Measurements from ENCODE around the gene MFAP3.

Gene MFAP3

DNA sequence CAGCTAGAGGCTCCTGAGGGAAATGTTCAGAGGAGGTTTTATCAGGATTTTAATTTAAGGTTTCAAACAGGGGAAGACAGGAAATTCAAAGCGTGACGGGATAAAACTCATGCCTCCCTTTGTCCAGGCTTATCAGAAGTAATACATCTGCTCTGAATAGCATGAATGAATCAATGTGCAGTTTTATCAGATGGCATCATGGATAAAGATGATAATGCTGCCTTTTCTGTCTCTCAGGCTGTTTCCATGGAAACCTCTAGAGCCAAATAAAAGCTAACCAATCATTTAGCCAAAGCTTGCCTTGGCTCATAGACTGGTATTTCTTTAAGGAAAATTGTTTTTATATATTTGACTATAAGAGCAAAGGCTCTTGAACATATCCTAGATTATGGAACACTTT lies 16.4 kb downstream of the MFAP3 start:
- ATAC-seq, result no peak
- TF ChIP-seq PPARA (CRISPR knock-in tag; IDR thresholded peaks at IDR 0.05; ENCODE audit: borderline replicate concordance), result no peak
- TF ChIP-seq, protein P1, sequence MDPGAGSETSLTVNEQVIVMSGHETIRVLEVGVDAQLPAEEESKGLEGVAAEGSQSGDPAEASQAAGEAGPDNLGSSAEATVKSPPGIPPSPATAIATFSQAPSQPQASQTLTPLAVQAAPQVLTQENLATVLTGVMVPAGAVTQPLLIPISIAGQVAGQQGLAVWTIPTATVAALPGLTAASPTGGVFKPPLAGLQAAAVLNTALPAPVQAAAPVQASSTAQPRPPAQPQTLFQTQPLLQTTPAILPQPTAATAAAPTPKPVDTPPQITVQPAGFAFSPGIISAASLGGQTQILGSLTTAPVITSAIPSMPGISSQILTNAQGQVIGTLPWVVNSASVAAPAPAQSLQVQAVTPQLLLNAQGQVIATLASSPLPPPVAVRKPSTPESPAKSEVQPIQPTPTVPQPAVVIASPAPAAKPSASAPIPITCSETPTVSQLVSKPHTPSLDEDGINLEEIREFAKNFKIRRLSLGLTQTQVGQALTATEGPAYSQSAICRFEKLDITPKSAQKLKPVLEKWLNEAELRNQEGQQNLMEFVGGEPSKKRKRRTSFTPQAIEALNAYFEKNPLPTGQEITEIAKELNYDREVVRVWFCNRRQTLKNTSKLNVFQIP (CRISPR knock-in tag; IDR thresholded peaks at IDR 0.05; ENCODE audit: borderline replicate concordance, low read depth), result no peak
- no peak for TF ChIP-seq ZNF8 (CRISPR knock-in tag; IDR thresholded peaks at IDR 0.05)
- TF ChIP-seq, protein P2, sequence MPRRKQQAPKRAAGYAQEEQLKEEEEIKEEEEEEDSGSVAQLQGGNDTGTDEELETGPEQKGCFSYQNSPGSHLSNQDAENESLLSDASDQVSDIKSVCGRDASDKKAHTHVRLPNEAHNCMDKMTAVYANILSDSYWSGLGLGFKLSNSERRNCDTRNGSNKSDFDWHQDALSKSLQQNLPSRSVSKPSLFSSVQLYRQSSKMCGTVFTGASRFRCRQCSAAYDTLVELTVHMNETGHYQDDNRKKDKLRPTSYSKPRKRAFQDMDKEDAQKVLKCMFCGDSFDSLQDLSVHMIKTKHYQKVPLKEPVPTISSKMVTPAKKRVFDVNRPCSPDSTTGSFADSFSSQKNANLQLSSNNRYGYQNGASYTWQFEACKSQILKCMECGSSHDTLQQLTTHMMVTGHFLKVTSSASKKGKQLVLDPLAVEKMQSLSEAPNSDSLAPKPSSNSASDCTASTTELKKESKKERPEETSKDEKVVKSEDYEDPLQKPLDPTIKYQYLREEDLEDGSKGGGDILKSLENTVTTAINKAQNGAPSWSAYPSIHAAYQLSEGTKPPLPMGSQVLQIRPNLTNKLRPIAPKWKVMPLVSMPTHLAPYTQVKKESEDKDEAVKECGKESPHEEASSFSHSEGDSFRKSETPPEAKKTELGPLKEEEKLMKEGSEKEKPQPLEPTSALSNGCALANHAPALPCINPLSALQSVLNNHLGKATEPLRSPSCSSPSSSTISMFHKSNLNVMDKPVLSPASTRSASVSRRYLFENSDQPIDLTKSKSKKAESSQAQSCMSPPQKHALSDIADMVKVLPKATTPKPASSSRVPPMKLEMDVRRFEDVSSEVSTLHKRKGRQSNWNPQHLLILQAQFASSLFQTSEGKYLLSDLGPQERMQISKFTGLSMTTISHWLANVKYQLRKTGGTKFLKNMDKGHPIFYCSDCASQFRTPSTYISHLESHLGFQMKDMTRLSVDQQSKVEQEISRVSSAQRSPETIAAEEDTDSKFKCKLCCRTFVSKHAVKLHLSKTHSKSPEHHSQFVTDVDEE (CRISPR knock-in tag; IDR thresholded peaks at IDR 0.05), result no peak
- no peak for TF ChIP-seq ARNTL (CRISPR knock-in tag; IDR thresholded peaks at IDR 0.05; ENCODE audit: borderline replicate concordance, low read depth)
- TF ChIP-seq TOX (CRISPR knock-in tag; IDR thresholded peaks at IDR 0.05; ENCODE audit: borderline replicate concordance), result no peak
- TF ChIP-seq BACH2 (CRISPR knock-in tag; IDR thresholded peaks at IDR 0.05; ENCODE audit: borderline replicate concordance), result no peak
- no peak for TF ChIP-seq ZNF565 (CRISPR knock-in tag; conservative IDR thresholded peaks at IDR 0.05; ENCODE audit: low read depth)
- no peak for TF ChIP-seq RARB (CRISPR knock-in tag; IDR thresholded peaks at IDR 0.05)
- TF ChIP-seq OSR1 (CRISPR knock-in tag; IDR thresholded peaks at IDR 0.05), result no peak
- TF ChIP-seq ZFP30 (CRISPR knock-in tag; IDR thresholded peaks at IDR 0.05), result no peak
- TF ChIP-seq, protein P3, sequence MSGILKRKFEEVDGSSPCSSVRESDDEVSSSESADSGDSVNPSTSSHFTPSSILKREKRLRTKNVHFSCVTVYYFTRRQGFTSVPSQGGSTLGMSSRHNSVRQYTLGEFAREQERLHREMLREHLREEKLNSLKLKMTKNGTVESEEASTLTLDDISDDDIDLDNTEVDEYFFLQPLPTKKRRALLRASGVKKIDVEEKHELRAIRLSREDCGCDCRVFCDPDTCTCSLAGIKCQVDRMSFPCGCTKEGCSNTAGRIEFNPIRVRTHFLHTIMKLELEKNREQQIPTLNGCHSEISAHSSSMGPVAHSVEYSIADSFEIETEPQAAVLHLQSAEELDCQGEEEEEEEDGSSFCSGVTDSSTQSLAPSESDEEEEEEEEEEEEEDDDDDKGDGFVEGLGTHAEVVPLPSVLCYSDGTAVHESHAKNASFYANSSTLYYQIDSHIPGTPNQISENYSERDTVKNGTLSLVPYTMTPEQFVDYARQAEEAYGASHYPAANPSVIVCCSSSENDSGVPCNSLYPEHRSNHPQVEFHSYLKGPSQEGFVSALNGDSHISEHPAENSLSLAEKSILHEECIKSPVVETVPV (CRISPR knock-in tag; IDR thresholded peaks at IDR 0.05), result no peak
- TF ChIP-seq, protein P4, sequence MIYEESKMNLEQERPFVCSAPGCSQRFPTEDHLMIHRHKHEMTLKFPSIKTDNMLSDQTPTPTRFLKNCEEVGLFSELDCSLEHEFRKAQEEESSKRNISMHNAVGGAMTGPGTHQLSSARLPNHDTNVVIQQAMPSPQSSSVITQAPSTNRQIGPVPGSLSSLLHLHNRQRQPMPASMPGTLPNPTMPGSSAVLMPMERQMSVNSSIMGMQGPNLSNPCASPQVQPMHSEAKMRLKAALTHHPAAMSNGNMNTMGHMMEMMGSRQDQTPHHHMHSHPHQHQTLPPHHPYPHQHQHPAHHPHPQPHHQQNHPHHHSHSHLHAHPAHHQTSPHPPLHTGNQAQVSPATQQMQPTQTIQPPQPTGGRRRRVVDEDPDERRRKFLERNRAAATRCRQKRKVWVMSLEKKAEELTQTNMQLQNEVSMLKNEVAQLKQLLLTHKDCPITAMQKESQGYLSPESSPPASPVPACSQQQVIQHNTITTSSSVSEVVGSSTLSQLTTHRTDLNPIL (CRISPR knock-in tag; IDR thresholded peaks at IDR 0.05; ENCODE audit: low read depth), result no peak

DNA sequence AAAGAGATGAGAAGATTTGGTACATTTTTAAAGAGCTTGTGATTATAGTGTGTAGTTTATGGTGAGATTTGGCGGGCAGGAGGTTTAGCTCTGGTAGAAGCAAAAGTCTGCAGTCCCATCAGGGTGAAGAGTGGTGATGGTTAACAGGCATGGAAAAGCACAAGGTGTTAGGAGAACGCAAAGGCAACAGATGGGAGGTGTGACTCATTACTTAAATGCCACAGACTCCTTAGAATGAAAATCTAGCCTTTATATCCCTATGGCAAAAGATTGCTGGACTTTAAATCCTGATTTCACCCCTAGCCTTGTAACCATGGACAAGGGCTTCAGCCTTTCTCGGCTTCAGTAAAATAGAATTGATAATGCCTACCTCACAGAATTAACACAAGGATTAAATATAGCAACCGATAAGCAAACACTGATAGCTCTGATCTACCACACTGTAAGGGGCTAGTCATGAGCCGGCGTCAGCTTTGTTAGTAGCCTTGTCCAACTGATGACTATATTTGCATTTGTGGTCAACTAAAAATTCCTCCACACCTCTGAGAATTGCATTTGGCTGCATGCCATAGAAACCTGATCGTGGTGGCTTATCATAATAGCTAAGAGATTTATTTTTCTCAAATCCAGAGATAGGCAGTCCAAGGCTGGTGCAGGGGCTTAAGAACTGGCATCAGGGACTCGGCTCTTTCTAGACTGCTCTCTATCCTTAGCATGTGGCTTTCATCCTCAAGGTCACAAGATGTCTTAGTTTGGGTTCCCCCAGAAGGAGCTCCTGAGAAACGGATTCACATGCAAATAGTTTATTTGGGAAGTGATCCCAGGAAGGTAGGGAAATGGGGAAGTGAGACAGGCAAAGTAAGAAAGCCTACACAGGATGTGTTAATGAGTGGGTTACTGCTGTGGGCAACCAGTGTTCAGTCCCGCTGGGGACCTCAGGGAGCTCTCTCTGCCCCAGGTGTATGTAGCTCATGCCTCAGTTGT lies 19.6 kb downstream of the MFAP3 start:
- ATAC-seq, result no peak
- no peak for TF ChIP-seq SNAI2 (CRISPR knock-in tag; IDR thresholded peaks at IDR 0.05)
- TF ChIP-seq BACH2 (CRISPR knock-in tag; IDR thresholded peaks at IDR 0.05; ENCODE audit: borderline replicate concordance), result no peak
- no peak for TF ChIP-seq PPARA (CRISPR knock-in tag; IDR thresholded peaks at IDR 0.05; ENCODE audit: borderline replicate concordance)
- TF ChIP-seq, protein P1 (CRISPR knock-in tag; IDR thresholded peaks at IDR 0.05; ENCODE audit: borderline replicate concordance, low read depth), result no peak
- no peak for TF ChIP-seq TCF4 (CRISPR knock-in tag; IDR thresholded peaks at IDR 0.05; ENCODE audit: borderline replicate concordance)
- no peak for TF ChIP-seq ZFP30 (CRISPR knock-in tag; IDR thresholded peaks at IDR 0.05)
- TF ChIP-seq TOX (CRISPR knock-in tag; IDR thresholded peaks at IDR 0.05; ENCODE audit: borderline replicate concordance), result no peak

DNA sequence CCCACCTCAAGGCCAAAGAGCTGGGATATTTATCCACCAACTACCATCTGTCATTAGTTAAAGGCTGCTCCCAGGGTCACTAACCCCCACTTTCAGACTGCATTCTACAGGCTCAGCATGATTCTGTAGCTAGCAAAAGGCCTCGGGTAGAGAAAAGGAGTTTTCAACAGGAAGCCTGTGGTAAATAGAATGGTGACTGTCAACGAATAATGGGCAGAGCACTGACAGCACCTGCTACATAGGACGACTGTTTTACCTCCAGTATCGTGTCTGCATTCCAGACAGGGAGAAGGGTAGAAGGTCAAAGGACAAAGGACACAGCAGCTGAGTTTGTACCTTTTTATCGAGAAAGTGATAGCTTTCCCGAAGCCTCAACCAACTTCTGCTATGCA lies 20.3 kb downstream of the MFAP3 start:
- no peak for ATAC-seq
- TF ChIP-seq GLIS3 (CRISPR knock-in tag; IDR thresholded peaks at IDR 0.05), result no peak
- no peak for TF ChIP-seq OSR1 (CRISPR knock-in tag; IDR thresholded peaks at IDR 0.05)
- TF ChIP-seq, protein P3 (CRISPR knock-in tag; IDR thresholded peaks at IDR 0.05), result no peak
- no peak for TF ChIP-seq CSDC2 (CRISPR knock-in tag; IDR thresholded peaks at IDR 0.05)
- TF ChIP-seq ZFP30 (CRISPR knock-in tag; IDR thresholded peaks at IDR 0.05), result no peak
- no peak for TF ChIP-seq ZC3H10 (CRISPR knock-in tag; IDR thresholded peaks at IDR 0.05)
- TF ChIP-seq, protein P4 (CRISPR knock-in tag; IDR thresholded peaks at IDR 0.05; ENCODE audit: low read depth), result no peak
- no peak for TF ChIP-seq ESRRG (CRISPR knock-in tag; IDR thresholded peaks at IDR 0.05)
- TF ChIP-seq, protein P5, sequence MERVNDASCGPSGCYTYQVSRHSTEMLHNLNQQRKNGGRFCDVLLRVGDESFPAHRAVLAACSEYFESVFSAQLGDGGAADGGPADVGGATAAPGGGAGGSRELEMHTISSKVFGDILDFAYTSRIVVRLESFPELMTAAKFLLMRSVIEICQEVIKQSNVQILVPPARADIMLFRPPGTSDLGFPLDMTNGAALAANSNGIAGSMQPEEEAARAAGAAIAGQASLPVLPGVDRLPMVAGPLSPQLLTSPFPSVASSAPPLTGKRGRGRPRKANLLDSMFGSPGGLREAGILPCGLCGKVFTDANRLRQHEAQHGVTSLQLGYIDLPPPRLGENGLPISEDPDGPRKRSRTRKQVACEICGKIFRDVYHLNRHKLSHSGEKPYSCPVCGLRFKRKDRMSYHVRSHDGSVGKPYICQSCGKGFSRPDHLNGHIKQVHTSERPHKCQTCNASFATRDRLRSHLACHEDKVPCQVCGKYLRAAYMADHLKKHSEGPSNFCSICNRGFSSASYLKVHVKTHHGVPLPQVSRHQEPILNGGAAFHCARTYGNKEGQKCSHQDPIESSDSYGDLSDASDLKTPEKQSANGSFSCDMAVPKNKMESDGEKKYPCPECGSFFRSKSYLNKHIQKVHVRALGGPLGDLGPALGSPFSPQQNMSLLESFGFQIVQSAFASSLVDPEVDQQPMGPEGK (CRISPR knock-in tag; IDR thresholded peaks at IDR 0.05; ENCODE audit: borderline replicate concordance), result no peak
- no peak for TF ChIP-seq RARB (CRISPR knock-in tag; IDR thresholded peaks at IDR 0.05)
- TF ChIP-seq ARNTL (CRISPR knock-in tag; IDR thresholded peaks at IDR 0.05; ENCODE audit: borderline replicate concordance, low read depth), result no peak
- no peak for TF ChIP-seq TOX (CRISPR knock-in tag; IDR thresholded peaks at IDR 0.05; ENCODE audit: borderline replicate concordance)
- no peak for TF ChIP-seq PPARA (CRISPR knock-in tag; IDR thresholded peaks at IDR 0.05; ENCODE audit: borderline replicate concordance)
- TF ChIP-seq ZNF565 (CRISPR knock-in tag; conservative IDR thresholded peaks at IDR 0.05; ENCODE audit: low read depth), result no peak
